HL-60/S4 treated with phorbol 12-myristate 13-acetate at 8.2 ng/mL for 4 days and 3 days (cell line): ENCODE data around the gene C6orf89.
"Not testable (repeated sequence)": the region's sequence is repeated elsewhere in the genome, so short reads cannot be mapped to it uniquely, and the experiment has no call there.

Experiments used
- in situ Hi-C: fragments of 300-500 bp; cut with MboI; formaldehyde crosslinking; loops from 2 replicates; pipeline ENCODE4 v1.15.0; 2022; ENCODE audit warnings: low sequenced_read_pairs

C6orf89 gene

GRCh38 chr6:36886950-36887618 lies 1.3 kb downstream of the C6orf89 start:
- in situ Hi-C loops = no loop called here

GRCh38 chr6:36888115-36888643 lies 2.4 kb downstream of the C6orf89 start:
- in situ Hi-C loops = no loop called here

- in situ Hi-C loops = no loop called here
Observed at GRCh38 chr6:36888654-36889481, 3.1 kb downstream of the C6orf89 start.

- in situ Hi-C loops = no loop called here
Observed at GRCh38 chr6:36890112-36890663, 4.4 kb downstream of the C6orf89 start.

- in situ Hi-C loops = not testable (repeated sequence)
Observed at GRCh38 chr6:36891153-36891552, 5.4 kb downstream of the C6orf89 start.

GRCh38 chr6:36893976-36894932 lies 8.5 kb downstream of the C6orf89 start:
- in situ Hi-C loops = no loop called here

- in situ Hi-C loops = no loop called here
Observed at GRCh38 chr6:36897609-36898008, 11.9 kb downstream of the C6orf89 start.

- in situ Hi-C loops = no loop called here
Observed at GRCh38 chr6:36904114-36904513, 18.4 kb downstream of the C6orf89 start.

- in situ Hi-C loops = no loop called here
Observed at GRCh38 chr6:36904851-36905393, 19.2 kb downstream of the C6orf89 start.

- in situ Hi-C loops = no loop called here
Observed at GRCh38 chr6:36906539-36907325, 21.0 kb downstream of the C6orf89 start.

GRCh38 chr6:36907781-36908180 lies 22.0 kb downstream of the C6orf89 start:
- in situ Hi-C loops = no loop called here

GRCh38 chr6:36908747-36909146 lies 23.0 kb downstream of the C6orf89 start:
- in situ Hi-C loops = no loop called here

- in situ Hi-C loops = no loop called here
Observed at GRCh38 chr6:36912030-36912454, 26.3 kb downstream of the C6orf89 start.

- in situ Hi-C loops = no loop called here
Observed at GRCh38 chr6:36912586-36912985, 26.8 kb downstream of the C6orf89 start.

- in situ Hi-C loops = no loop called here
Observed at GRCh38 chr6:36913082-36913481, 27.3 kb downstream of the C6orf89 start.

- in situ Hi-C loops = no loop called here
Observed at GRCh38 chr6:36914227-36914794, 28.6 kb downstream of the C6orf89 start.

GRCh38 chr6:36915599-36915998 lies 29.8 kb downstream of the C6orf89 start:
- in situ Hi-C loops = no loop called here

- in situ Hi-C loops = no loop called here
Observed at GRCh38 chr6:36916126-36916525, 30.4 kb downstream of the C6orf89 start.

GRCh38 chr6:36917541-36918193 lies 31.9 kb downstream of the C6orf89 start:
- in situ Hi-C loops = no loop called here
